SK-N-SH (cell line): ENCODE data around the gene ZMAT5. TPM values are rescaled to one million over a fixed set of nuclear protein-coding genes. Genes with fewer than 3 reads are reported as not detected.

Experiments
- CTCF ChIA-PET: fragments of 300-600, 350-600 bp; formaldehyde crosslinking; extraction: SDS; loops from one replicate; lab custom pipeline; 2021; lab: Yijun Ruan, JAX
- POLR2A ChIA-PET: fragments of 350-600 bp; sonication (Branson Sonifier 250); formaldehyde crosslinking; extraction: SDS; loops from one replicate; lab custom pipeline; 2020; ENCODE audit warnings: antibody characterized with exemption, inconsistent platforms; lab: Yijun Ruan, JAX
- DNase-seq: peaks from one replicate; pipeline ENCODE4 v3.0.0; 2012
- H2AFZ ChIP-seq: fragments of 200-600 bp; sonication (generic); 2 replicates; pipeline ENCODE4 v1.8.1; 2016; ENCODE audit warnings: antibody characterized with exemption, mild to moderate bottlenecking, low read depth
- H3F3A ChIP-seq: fragments of 200-600 bp; sonication (generic); replicated peaks from 2 replicates; pipeline ENCODE3; 2016; ENCODE audit warnings: antibody characterized with exemption, mild to moderate bottlenecking; ENCODE audit not compliant: insufficient read depth
- H3K27ac ChIP-seq, 2 experiments: fragments of 200-500 bp in 1 of 2; fragments of 200-600 bp in 1 of 2; sonication (Bioruptor generic) in 1 of 2; sonication (generic), shearing (Covaris generic) in 1 of 2; 2 replicates each; pipeline versions ENCODE4 v1.5.1 to v1.6.1; 2014 to 2016; ENCODE audit warnings: low read depth in 2 of 2, inconsistent platforms in 1 of 2, low read length in 1 of 2, mild to moderate bottlenecking in 1 of 2, mixed read lengths in 1 of 2
- H3K27me3 ChIP-seq: fragments of 200-600 bp; sonication (generic), shearing (Covaris generic); 2 replicates; pipeline ENCODE4 v1.6.1; 2016; ENCODE audit warnings: mixed run types; ENCODE audit not compliant: insufficient read depth
- H3K36me3 ChIP-seq, 2 experiments: fragments of 200-500 bp in 1 of 2; fragments of 200-600 bp in 1 of 2; sonication (Bioruptor generic) in 1 of 2; sonication (generic) in 1 of 2; replicated peaks in 1 of 2; 2 replicates each; pipeline versions ENCODE3 to v1.5.1; 2014 to 2016; ENCODE audit warnings: low read length in 1 of 2, mild to moderate bottlenecking in 1 of 2; ENCODE audit not compliant: insufficient read depth in 2 of 2, control insufficient read depth in 1 of 2
- H3K4me1 ChIP-seq, 2 experiments: fragments of 200-500 bp in 1 of 2; fragments of 200-600 bp in 1 of 2; sonication (Bioruptor generic) in 1 of 2; sonication (generic), shearing (Covaris generic) in 1 of 2; 2 replicates each; pipeline versions ENCODE4 v1.5.1 to v1.6.1; 2014 to 2016; ENCODE audit warnings: low read depth in 1 of 2, low read length in 1 of 2, mixed run types in 1 of 2; ENCODE audit not compliant: insufficient read depth in 2 of 2, control insufficient read depth in 1 of 2
- H3K4me2 ChIP-seq: fragments of 200-600 bp; sonication (generic), shearing (Covaris generic); 2 replicates; pipeline ENCODE4 v1.6.1; 2017; ENCODE audit warnings: mixed run types
- H3K4me3 ChIP-seq, 2 experiments: fragments of 200-500 bp in 1 of 2; fragments of 200-600 bp in 1 of 2; sonication (Bioruptor generic) in 1 of 2; sonication (generic), shearing (Covaris generic) in 1 of 2; 2 replicates each; pipeline versions ENCODE4 v1.5.1 to v1.8.1; 2014 to 2016; ENCODE audit warnings: low read depth in 2 of 2, inconsistent platforms in 1 of 2, low read length in 1 of 2, mild to moderate bottlenecking in 1 of 2, mixed read lengths in 1 of 2, moderate library complexity in 1 of 2
- H3K79me2 ChIP-seq: fragments of 200-600 bp; sonication (generic); 2 replicates; pipeline ENCODE4 v1.8.1; 2017; ENCODE audit warnings: mild to moderate bottlenecking; ENCODE audit not compliant: insufficient read depth
- H3K9ac ChIP-seq: fragments of 200-600 bp; sonication (generic); 2 replicates; pipeline ENCODE4 v1.6.1; 2017; ENCODE audit warnings: mixed run types
- H3K9me2 ChIP-seq: fragments of 200-600 bp; sonication (generic); 2 replicates; pipeline ENCODE4 v1.6.1; 2017; ENCODE audit warnings: mixed run types
- H3K9me3 ChIP-seq: fragments of 200-600 bp; sonication (generic); 2 replicates; pipeline ENCODE4 v1.6.1; 2017; ENCODE audit warnings: mixed run types, mild to moderate bottlenecking, moderate library complexity
- H4K20me1 ChIP-seq: fragments of 200-600 bp; sonication (generic); 2 replicates; pipeline ENCODE4 v1.6.1; 2017; ENCODE audit warnings: mild to moderate bottlenecking, mixed run types; ENCODE audit not compliant: insufficient read depth
- CHD2 ChIP-seq: fragments of 150-350 bp; IDR thresholded peaks from 2 replicates; pipeline ENCODE4 v1.6.1; 2018; ENCODE audit warnings: low read length; ENCODE audit not compliant: partially characterized antibody
- EP300 ChIP-seq, 2 experiments: IDR thresholded peaks; 2 replicates each; pipeline versions ENCODE4 v1.4.0 to v1.6.1; 2012; ENCODE audit warnings: borderline replicate concordance in 1 of 2, low read depth in 1 of 2, low read length in 1 of 2
- FOXJ3 ChIP-seq: sonication (generic); formaldehyde crosslinking; IDR thresholded peaks from 2 replicates; pipeline ENCODE4 v1.5.1; 2020; ENCODE audit warnings: mild to moderate bottlenecking, missing genetic modification reagents
- FOXM1 ChIP-seq: IDR thresholded peaks from 2 replicates; pipeline ENCODE4 v1.4.0; 2012; ENCODE audit warnings: low read depth, mild to moderate bottlenecking
- GATA2 ChIP-seq: sonication (generic); formaldehyde crosslinking; IDR thresholded peaks from 2 replicates; pipeline ENCODE4 v1.5.0; 2020; ENCODE audit warnings: mild to moderate bottlenecking, missing genetic modification reagents
- MAX ChIP-seq: IDR thresholded peaks from 2 replicates; pipeline ENCODE4 v1.4.0; 2012; ENCODE audit warnings: low read depth
- RCOR1 ChIP-seq: fragments of 150-350 bp; IDR thresholded peaks from 2 replicates; pipeline ENCODE4 v1.6.1; 2017; ENCODE audit warnings: antibody characterized with exemption, low read length
- RFX5 ChIP-seq: IDR thresholded peaks from 2 replicates; pipeline ENCODE4 v1.6.1; 2012; ENCODE audit warnings: mild to moderate bottlenecking, improper control_type of control experiment, low read length
- SIN3A ChIP-seq: IDR thresholded peaks from 2 replicates; pipeline ENCODE4 v1.6.1; 2012; ENCODE audit warnings: low read depth, mild to moderate bottlenecking, low read length, moderate library complexity, borderline replicate concordance
- TEAD4 ChIP-seq: IDR thresholded peaks from 2 replicates; pipeline ENCODE4 v1.4.0; 2012; ENCODE audit warnings: mild to moderate bottlenecking, borderline replicate concordance; ENCODE audit not compliant: insufficient read depth
- USF1 ChIP-seq: IDR thresholded peaks from 2 replicates; pipeline ENCODE4 v1.4.0; 2012; ENCODE audit warnings: low read depth, borderline replicate concordance
- WGBS: methylation state at CpG from one replicate; pipeline ENCODE4 v1.1.6; 2017; ENCODE audit warnings: low lambda C conversion rate; 5-methylcytosine and 5-hydroxymethylcytosine counted together
- polyA plus RNA-seq, 3 experiments: library from polyadenylated mRNA; depleted of rRNA; stranded (reverse); fragments of >200 nt; gene quantifications; 2 replicates each; pipeline ENCODE4 v1.2.3, GENCODE V29; 2012

The ZMAT5 gene
- polyA plus RNA-seq, 1 of the 3 experiments (the other 2 are of a cell fraction) = 35.0 TPM

- no peak for TF ChIP-seq TEAD4
- no peak for TF ChIP-seq RCOR1
- TF ChIP-seq FOXM1 = no peak
- no peak for TF ChIP-seq MAX
- TF ChIP-seq GATA2 (CRISPR knock-in tag) = no peak
- no peak for TF ChIP-seq SIN3A
- TF ChIP-seq RFX5 = no peak
Observed at GRCh38 chr22:29720811-29721323, 45.9 kb downstream of the ZMAT5 start (continued).

GRCh38 chr22:29719899-29720645 is 46.7 kb downstream of the ZMAT5 start, which contains the start of gene CABP7:
Gene CABP7, plus strand, starts transcription at chr22:29720003. Its CDS starts 422 bp downstream, at chr22:29720425.
- Histone ChIP-seq H3K9ac (no peak within 1 kb of the TSS), H3K27ac (peak within 1 kb of the TSS in 1 of 2 experiments; percentile 60; a peak in 2 of 4 replicates), H3K9me2 (no peaks in the 10 kb centered on the region), H3F3A (no peaks in the 10 kb centered on the region), H3K36me3 (no peaks in the 10 kb centered on the region), H3K79me2 (no peaks in the 10 kb centered on the region), H3K27me3 (peaks cover 18% of the 10 kb centered on the region; the same call in 1 of the 2 replicates), H3K9me3 (no peaks in the 10 kb centered on the region), H2AFZ (no peak within 1 kb of the TSS), H3K4me3 (peak within 1 kb of the TSS in 1 of 2 experiments; percentile 42; a peak in 2 of 4 replicates), H3K4me2 (no peak within 1 kb of the TSS), H4K20me1 (peaks cover 12% of the 10 kb centered on the region; the same call in 1 of the 2 replicates), H3K4me1 (peaks cover 0 to 54% of the 10 kb centered on the region in 2 experiments; a peak in 1 of 4 replicates)
- DNase-seq = peak; percentile 79
- ChIA-PET CTCF (interaction anchor here (0.7 to 5.2 kb wide), 6 partner anchors 9 to 323 kb away, joined by 3 to 34 read pairs (median 6); no protein-coding TSS in a partner anchor), POLR2A (interaction anchor here (1.0 to 2.5 kb wide), 3 partner anchors 8 to 18 kb away, joined by 3 to 13 read pairs (median 5); no protein-coding TSS in a partner anchor)
- 5% methylated on average over 8 of the region's 115 CpGs for WGBS
- TF ChIP-seq USF1 (no peak), SIN3A (no peak), FOXM1 (no peak)

- CTCF ChIA-PET = interaction anchor here (0.7 to 5.2 kb wide), 10 partner anchors 8 to 322 kb away, joined by 3 to 34 read pairs (median 4); no protein-coding TSS in a partner anchor
- peak; percentile 72 for DNase-seq
Observed at GRCh38 chr22:29718949-29719898, 47.6 kb downstream of the ZMAT5 start.

More at GRCh38 chr22:29718949-29719898, 47.6 kb downstream of the ZMAT5 start:
- Histone ChIP-seq H3K36me3 (no peaks in the 10 kb centered on the region), H3K9me2 (no peaks in the 10 kb centered on the region), H3F3A (no peaks in the 10 kb centered on the region), H4K20me1 (peaks cover 12% of the 10 kb centered on the region; the same call in 1 of the 2 replicates), H3K4me2 (no peak overlapping the region), H3K9me3 (no peaks in the 10 kb centered on the region), H3K79me2 (no peaks in the 10 kb centered on the region), H2AFZ (no peak overlapping the region), H3K4me3 (peak overlapping the region in 1 of 2 experiments; percentile 22; a peak in 1 of 4 replicates), H3K27ac (peak overlapping the region in 1 of 2 experiments; percentile 60; a peak in 2 of 4 replicates), H3K9ac (no peak overlapping the region), H3K27me3 (peaks cover 18% of the 10 kb centered on the region; the same call in 1 of the 2 replicates), H3K4me1 (peaks cover 0 to 63% of the 10 kb centered on the region in 2 experiments; a peak in 1 of 4 replicates)
- POLR2A ChIA-PET = interaction anchor here (0.6 to 2.5 kb wide), 7 partner anchors 8 to 1045 kb away, joined by 3 to 13 read pairs (median 4); no protein-coding TSS in a partner anchor
- no peak for TF ChIP-seq FOXJ3
- TF ChIP-seq EP300 (IDR thresholded peaks at IDR 0.05; ENCODE audit: borderline replicate concordance in 1 of 2, low read depth in 1 of 2, low read length in 1 of 2) = peak in 1 of 2 experiments; percentile 32; a peak in 1 of 4 replicates
- TF ChIP-seq USF1 = no peak
- peak; percentile 6 for TF ChIP-seq CHD2
- WGBS = 47% methylated on average over 10 of the region's 24 CpGs
